ENCODE data around the gene UPK3A.

- TF ChIP-seq SIN3A (IDR thresholded peaks at IDR 0.05; ENCODE audit: borderline replicate concordance, insufficient read depth, low read length) (no peak), REST (IDR thresholded peaks at IDR 0.05; ENCODE audit: insufficient read depth in 1 of 2, low read depth in 2 of 2, low read length in 2 of 2) (no peak), POLR2AphosphoS5 (IDR thresholded peaks at IDR 0.05; ENCODE audit: low read depth, low read length) (no peak), TAF1 (IDR thresholded peaks at IDR 0.05; ENCODE audit: borderline replicate concordance, insufficient read depth, low read length) (no peak)
Measured at GRCh38 chr22:45308391-45308956, 23.7 kb downstream of the UPK3A start.

Data from PFSK-1 (cell line).